ENCODE data around the gene PHAX.
"Not testable (repeated sequence)": the region's sequence is repeated elsewhere in the genome, so short reads cannot be mapped to it uniquely, and the experiment has no call there.

PHAX gene

DNA sequence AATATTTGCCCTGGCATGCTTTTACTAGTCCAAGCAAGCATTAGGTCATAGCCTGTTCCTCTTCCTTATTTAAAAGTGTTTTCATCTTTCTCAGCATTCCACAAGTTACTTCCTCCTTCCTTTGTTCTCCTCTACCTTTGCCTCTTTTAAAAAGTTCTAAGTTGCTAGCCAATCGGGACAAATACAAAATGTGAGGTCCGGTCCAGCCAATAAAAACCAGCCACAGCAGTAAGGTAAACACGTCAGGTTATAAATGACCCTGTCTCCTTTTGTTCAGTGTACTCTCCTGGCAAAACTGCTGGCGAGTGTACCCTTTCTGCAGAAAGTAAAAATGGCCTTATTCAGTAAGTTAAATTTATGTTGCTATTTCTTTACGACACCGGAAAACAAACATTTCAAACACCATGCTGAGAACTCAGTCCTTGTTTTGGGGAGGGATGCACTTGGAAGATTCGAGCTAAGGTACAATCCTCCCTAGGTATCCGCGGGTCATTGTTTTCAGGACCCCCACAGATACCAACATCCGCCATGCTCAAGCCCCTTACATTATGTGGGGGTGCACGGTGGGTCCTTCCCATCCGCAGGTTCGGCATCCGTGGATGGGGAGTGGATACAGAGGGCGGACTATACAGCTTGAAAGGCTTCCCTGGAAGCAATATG, 646 bp upstream of the PHAX start:
- DNase-seq (ENCODE audit: low read depth in 1 of 2, low spot score in 1 of 2), result not testable (repeated sequence)

- no peak for DNase-seq (ENCODE audit: low read depth in 1 of 2, low spot score in 1 of 2)
Measured at GRCh38 chr5:126603402-126603991, 2.8 kb downstream of the PHAX start.

DNA sequence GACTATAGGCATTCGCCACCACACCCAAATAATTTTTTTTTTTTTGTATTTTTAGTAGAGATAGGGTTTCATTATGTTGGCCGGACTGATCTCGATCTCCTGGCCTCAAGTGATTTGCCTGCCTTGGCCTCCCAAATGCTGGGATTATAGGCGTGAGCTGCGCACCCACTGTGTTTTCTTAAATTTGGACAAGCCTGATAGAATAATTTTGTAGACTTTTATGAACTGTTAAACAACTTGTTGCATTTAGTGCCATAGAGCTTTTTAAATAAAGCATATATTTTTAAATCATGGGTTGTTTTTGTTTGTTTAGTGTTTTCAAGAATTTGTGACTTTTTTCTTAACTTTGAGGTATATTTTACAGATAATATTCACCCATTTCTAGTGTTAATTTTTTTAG, 4.8 kb downstream of the PHAX start:
- no peak for DNase-seq (ENCODE audit: low read depth in 1 of 2, low spot score in 1 of 2)

DNA sequence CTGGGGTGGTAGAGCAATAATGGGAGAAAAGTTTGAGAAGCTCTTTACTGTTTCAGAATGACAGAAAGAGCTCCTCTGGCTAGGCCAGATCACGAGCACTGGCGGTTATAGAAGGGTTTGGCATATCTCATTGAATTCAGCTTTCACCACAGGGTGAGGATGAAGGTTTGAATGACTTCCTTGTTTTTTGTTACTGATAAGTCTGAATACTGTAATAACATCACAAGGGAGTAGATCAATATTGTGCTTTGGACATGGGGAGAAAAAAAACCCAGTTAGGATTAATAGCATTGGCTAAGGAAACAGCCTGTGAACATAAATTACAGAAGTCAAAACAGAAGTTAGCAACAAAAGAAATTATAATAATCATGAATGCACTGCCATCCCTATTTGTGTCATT, 9.4 kb downstream of the PHAX start:
- no peak for DNase-seq (ENCODE audit: low read depth in 1 of 2, low spot score in 1 of 2)

- no peak for DNase-seq (ENCODE audit: low read depth in 1 of 2, low spot score in 1 of 2)
Measured at GRCh38 chr5:126610616-126611015, 9.9 kb downstream of the PHAX start.

DNA sequence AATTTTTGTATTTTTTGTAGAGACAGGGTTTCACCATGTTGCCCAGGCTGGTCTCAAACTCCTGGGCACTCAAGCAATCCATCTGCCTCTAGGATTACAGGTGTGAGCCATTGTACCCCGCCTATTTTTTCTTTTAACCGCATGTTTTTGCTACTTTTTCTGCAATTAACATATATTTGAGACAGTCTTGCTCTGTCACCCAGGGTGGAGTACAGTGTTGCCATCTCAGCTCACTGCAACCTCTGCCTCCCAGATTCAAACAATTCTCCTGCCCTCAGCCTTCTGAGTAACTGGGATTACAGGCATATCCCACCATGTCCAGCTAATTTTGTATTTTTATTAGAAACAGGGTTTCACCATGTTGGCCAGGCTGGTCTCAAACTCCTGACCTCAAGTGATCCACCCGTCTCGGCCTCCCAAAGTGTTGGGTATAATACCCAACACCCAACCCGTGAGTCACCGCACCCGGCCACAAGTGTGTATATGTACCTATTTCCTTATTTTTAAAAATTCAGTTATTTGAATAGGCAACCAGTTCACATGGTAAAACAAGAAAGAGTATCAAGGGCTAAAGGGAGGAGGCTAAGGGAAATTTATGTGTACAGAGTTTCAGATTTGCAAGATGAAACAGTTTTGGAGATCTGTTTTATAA, 13.3 kb downstream of the PHAX start:
- no peak for DNase-seq (ENCODE audit: low read depth in 1 of 2, low spot score in 1 of 2)

- no peak for DNase-seq (ENCODE audit: low read depth in 1 of 2, low spot score in 1 of 2)
Measured at GRCh38 chr5:126615286-126615685, 14.5 kb downstream of the PHAX start.

GRCh38 chr5:126617603-126618002, 16.9 kb downstream of the PHAX start:
- DNase-seq (ENCODE audit: low read depth in 1 of 2, low spot score in 1 of 2), result not testable (repeated sequence)

DNA sequence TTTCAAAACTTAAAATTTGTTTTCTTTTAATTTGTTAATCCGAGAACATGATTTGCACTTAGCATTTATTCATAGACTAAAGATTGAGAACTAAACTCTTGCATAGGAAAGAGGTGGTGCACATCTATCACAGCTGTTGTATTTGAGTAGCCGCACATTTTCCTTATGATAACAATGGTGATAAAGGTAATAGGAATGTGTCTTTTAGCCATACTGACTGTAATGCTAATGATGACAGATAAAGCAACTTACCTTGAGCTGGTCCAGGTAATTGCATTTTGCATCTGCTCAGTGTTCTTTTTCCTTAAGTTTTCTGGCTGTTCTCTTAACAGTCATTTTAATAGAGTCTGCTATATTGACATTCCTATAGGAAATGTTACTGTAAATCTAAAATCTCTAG, 19.0 kb downstream of the PHAX start:
- no peak for DNase-seq (ENCODE audit: low read depth in 1 of 2, low spot score in 1 of 2)

DNA sequence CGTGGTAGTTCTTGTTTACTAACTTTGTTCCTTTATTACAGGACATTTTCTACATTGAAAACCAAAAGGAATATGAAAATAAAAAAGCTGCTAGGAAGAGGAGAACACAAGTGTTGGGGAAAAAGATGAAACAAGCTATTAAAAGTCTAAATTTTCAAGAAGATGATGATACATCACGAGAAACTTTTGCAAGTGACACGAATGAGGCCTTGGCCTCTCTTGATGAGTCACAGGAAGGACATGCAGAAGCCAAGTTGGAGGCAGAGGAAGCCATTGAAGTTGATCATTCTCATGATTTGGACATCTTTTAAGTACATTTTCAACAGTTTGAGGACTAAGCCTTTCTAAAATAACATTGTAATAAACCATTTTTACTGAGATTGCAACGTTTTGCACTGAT, 23.8 kb downstream of the PHAX start:
- no peak for DNase-seq (ENCODE audit: low read depth in 1 of 2, low spot score in 1 of 2)

DNA sequence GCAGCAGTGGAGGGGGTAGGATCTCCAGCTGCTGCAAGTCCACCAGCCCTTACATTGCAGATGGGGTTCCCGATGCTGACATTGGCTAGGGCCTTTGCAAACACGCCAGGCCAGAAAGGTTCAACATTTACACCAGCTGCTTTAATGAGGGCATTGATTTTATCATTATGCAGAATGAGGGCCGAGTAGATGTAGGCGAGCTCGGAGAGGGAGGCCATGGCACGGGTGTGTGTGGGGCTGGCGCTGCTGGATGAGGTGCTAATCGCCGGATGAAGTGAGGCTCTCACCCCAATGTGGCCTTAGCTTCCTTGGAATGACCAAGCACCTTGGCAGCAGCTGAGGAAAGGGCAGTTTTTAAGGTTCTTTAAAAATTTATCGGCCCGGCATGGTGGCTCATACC, 27.4 kb downstream of the PHAX start:
- no peak for DNase-seq (ENCODE audit: low read depth in 1 of 2, low spot score in 1 of 2)

- no peak for DNase-seq (ENCODE audit: low read depth in 1 of 2, low spot score in 1 of 2)
Measured at GRCh38 chr5:126631920-126632319, 31.2 kb downstream of the PHAX start.

DNA sequence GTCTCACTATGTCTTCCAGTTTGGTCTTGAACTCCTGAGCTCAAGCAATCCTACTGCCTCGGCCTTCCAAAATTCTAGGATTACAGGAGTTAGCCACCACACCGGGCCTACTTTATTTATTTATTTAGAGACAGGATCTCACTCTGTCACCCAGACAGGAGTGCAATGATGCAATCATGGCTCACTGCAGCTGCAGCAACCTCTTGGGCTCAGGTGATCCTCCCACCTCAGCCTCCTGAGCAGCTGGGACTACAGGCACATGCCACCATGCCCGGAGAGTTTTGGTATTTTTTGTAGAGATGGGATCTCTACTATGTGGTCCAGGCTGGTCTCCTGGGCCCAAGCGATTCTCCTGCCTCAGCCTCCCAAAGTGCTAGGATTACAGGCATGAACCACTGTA, 32.8 kb downstream of the PHAX start:
- DNase-seq (ENCODE audit: low read depth in 1 of 2, low spot score in 1 of 2), result no peak

GRCh38 chr5:126635585-126635984, 34.8 kb downstream of the PHAX start:
- no peak for DNase-seq (ENCODE audit: low read depth in 1 of 2, low spot score in 1 of 2)

DNA sequence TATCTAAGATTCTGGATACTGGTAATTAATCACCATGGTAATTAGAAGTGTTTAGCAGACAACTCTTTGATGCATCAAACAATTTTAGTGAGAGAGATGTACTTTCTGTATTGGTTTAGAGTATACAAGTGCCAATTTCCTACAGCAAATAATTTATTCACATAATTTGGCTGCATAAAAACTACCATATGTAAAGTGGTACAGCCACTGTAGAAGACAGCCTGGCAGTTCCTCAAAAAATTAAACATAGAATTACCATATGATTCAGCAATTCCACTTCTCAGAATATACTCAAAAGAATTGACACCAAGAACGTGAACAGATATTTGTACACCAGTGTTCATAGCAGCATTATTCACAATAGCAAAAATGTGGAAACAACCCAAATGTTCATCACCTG, 36.2 kb downstream of the PHAX start:
- DNase-seq (ENCODE audit: low read depth in 1 of 2, low spot score in 1 of 2), result no peak

- DNase-seq (ENCODE audit: low read depth in 1 of 2, low spot score in 1 of 2), result no peak
Measured at GRCh38 chr5:126640866-126641265, 40.1 kb downstream of the PHAX start.

- no peak for DNase-seq (ENCODE audit: low read depth in 1 of 2, low spot score in 1 of 2)
Measured at GRCh38 chr5:126641387-126641786, 40.6 kb downstream of the PHAX start.

GRCh38 chr5:126645132-126645531, 44.4 kb downstream of the PHAX start:
- DNase-seq (ENCODE audit: low read depth in 1 of 2, low spot score in 1 of 2), result no peak

DNA sequence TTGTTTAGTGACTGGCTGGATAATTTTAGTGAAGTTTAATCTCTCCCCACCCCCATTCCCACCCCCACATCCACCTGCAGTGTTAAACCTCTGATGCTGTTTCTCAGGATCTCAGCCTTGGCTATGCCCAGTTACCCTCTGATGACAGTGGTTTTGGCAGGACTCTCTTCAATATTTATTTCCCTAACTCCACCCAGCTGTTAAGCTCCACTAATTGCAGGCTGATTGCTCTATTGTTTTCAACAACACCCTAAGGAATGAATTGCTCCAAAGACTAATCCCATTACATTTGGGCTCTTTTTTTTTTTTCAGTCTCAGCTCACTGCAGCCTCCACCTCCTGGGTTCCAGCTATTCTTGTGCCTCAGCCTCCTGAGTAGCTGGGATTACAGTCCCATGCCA, 46.3 kb downstream of the PHAX start:
- no peak for DNase-seq (ENCODE audit: low read depth in 1 of 2, low spot score in 1 of 2)

GRCh38 chr5:126648471-126648870, 47.7 kb downstream of the PHAX start:
- no peak for DNase-seq (ENCODE audit: low read depth in 1 of 2, low spot score in 1 of 2)

- not testable (repeated sequence) for DNase-seq (ENCODE audit: low read depth in 1 of 2, low spot score in 1 of 2)
Measured at GRCh38 chr5:126649057-126649456, 48.3 kb downstream of the PHAX start.

GRCh38 chr5:126649709-126650108, 49.0 kb downstream of the PHAX start:
- not testable (repeated sequence) for DNase-seq (ENCODE audit: low read depth in 1 of 2, low spot score in 1 of 2)

DNA sequence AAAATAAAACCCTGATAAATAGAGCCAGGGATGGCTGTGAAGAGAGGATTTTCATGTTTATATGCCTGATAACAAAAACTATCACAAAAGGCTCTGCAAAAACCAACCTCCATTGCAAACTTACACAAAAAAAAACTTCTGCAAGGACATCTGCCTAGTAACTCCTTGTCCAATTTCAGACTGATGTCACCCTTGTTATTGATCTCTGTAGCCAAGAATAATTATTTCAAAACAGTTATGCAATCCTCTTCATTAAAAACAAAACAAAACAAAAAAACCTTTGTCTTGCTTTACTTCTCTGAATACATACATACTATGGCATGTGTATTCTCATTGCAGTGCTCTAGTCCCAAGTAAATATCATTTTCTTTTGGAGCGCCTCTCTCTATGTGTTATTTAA, 49.7 kb downstream of the PHAX start:
- no peak for DNase-seq (ENCODE audit: low read depth in 1 of 2, low spot score in 1 of 2)

Data from stimulated activated CD4-positive, alpha-beta T cell treated with anti-CD3 and anti-CD28 coated beads, Interleukin-15, amount 100 ng/mL, for 1 hour (primary cell).